ENCODE measurements around the gene CCDC154.
"Not testable (repeated sequence)": the region's sequence is repeated elsewhere in the genome, so short reads cannot be mapped to it uniquely, and the experiment has no call there.

CCDC154 gene

GRCh38 chr16:1443980-1444729, at the start of gene CCDC154:
Gene CCDC154 (minus strand): TSS chr16:1444556. CDS start chr16:1444322, 234 bp downstream.
- DNase-seq = no peak

GRCh38 chr16:1493746-1494094, 49.4 kb upstream of the CCDC154 start:
- no peak for DNase-seq

- DNase-seq = peak; percentile 68
Measured at GRCh38 chr16:1492923-1493745, 48.8 kb upstream of the CCDC154 start, which contains the start of gene TELO2. Gene TELO2 (plus strand): TSS chr16:1493360. CDS start chr16:1494282, 922 bp downstream.

GRCh38 chr16:1492082-1492922, 47.9 kb upstream of the CCDC154 start:
- DNase-seq = no peak

GRCh38 chr16:1491327-1491726, 47.0 kb upstream of the CCDC154 start:
- no peak for DNase-seq

- no peak for DNase-seq
Measured at GRCh38 chr16:1489077-1489476, 44.7 kb upstream of the CCDC154 start.

- DNase-seq = no peak
Measured at GRCh38 chr16:1488619-1489018, 44.3 kb upstream of the CCDC154 start, which contains the start of gene PTX4. Gene PTX4 (minus strand): TSS chr16:1488944. CDS start chr16:1488909, 35 bp downstream.

GRCh38 chr16:1488054-1488601, 43.8 kb upstream of the CCDC154 start:
- no peak for DNase-seq

GRCh38 chr16:1487395-1488053, 43.2 kb upstream of the CCDC154 start:
- no peak for DNase-seq

- no peak for DNase-seq
Measured at GRCh38 chr16:1486551-1487390, 42.4 kb upstream of the CCDC154 start.

- DNase-seq = no peak
Measured at GRCh38 chr16:1485847-1486496, 41.6 kb upstream of the CCDC154 start.

GRCh38 chr16:1481906-1482835, 37.8 kb upstream of the CCDC154 start:
- no peak for DNase-seq

- DNase-seq = not testable (repeated sequence)
Measured at GRCh38 chr16:1478937-1479336, 34.6 kb upstream of the CCDC154 start.

- no peak for DNase-seq
Measured at GRCh38 chr16:1477033-1477432, 32.7 kb upstream of the CCDC154 start.

GRCh38 chr16:1475552-1476114, 31.3 kb upstream of the CCDC154 start:
- no peak for DNase-seq

GRCh38 chr16:1474796-1475551, 30.6 kb upstream of the CCDC154 start, which contains the start of gene CLCN7:
Gene CLCN7 (minus strand): TSS chr16:1475028. CDS start chr16:1474974, 54 bp downstream.
- peak; percentile 72 to 73 for DNase-seq

GRCh38 chr16:1474082-1474795, 29.9 kb upstream of the CCDC154 start:
- DNase-seq = no peak

Data from AML-193 (cell line).